Large intestine (tissue), 3 donors: Measurements from ENCODE around the gene ZNF492. TPM values are rescaled to one million over a fixed set of nuclear protein-coding genes. Genes with fewer than 3 reads are reported as not detected.
"Not testable (repeated sequence)": the region's sequence is repeated elsewhere in the genome, so short reads cannot be mapped to it uniquely, and the experiment has no call there.

Experiments
- DNase-seq, 2 donors: peaks; one replicate each; pipeline versions ENCODE4 v3.0.0 to v3.0.0-alpha.2; 2013
- H3K27ac ChIP-seq: one replicate; pipeline ENCODE4 v1.5.1; 2013; ENCODE audit warnings: low read length
- H3K27me3 ChIP-seq: 2 replicates; pipeline ENCODE4 v1.6.1; 2013; ENCODE audit warnings: low read length; ENCODE audit not compliant: control insufficient read depth, insufficient read depth
- H3K36me3 ChIP-seq: 2 replicates; pipeline ENCODE4 v1.6.1; 2013; ENCODE audit warnings: low read length; ENCODE audit not compliant: control insufficient read depth, insufficient read depth
- H3K4me1 ChIP-seq: one replicate; pipeline ENCODE4 v1.6.1; 2013; ENCODE audit warnings: low read length; ENCODE audit not compliant: control insufficient read depth, insufficient read depth
- H3K4me3 ChIP-seq: one replicate; pipeline ENCODE4 v1.5.1; 2013; ENCODE audit warnings: low read length
- H3K9me3 ChIP-seq: one replicate; pipeline ENCODE4 v1.6.1; 2013; ENCODE audit warnings: mild to moderate bottlenecking, low read depth, low read length, moderate library complexity; ENCODE audit not compliant: control insufficient read depth
- WGBS: methylation state at CpG from one replicate; pipeline ENCODE4 v1.1.5; 2013; ENCODE audit warnings: low lambda C conversion rate; ENCODE audit not compliant: insufficient coverage; 5-methylcytosine and 5-hydroxymethylcytosine counted together
- polyA plus RNA-seq: library from polyadenylated mRNA; unstranded; fragments of 120-200 nt; gene quantifications from one replicate; pipeline ENCODE4 v1.2.1, GENCODE V29; 2013

Gene ZNF492
- polyA plus RNA-seq, 1 donor, result 1.2 TPM

- DNase-seq, result no peak
- H3K4me3 ChIP-seq, result no peak overlapping the region
- no peak overlapping the region for H3K27ac ChIP-seq
- WGBS, result no CpG with 5 or more reads among the region's 12 CpGs
- H3K9me3 ChIP-seq, result peaks cover 14% of the 10 kb centered on the region
- H3K27me3 ChIP-seq, result no peaks in the 10 kb centered on the region
- no peaks in the 10 kb centered on the region for H3K4me1 ChIP-seq
- no peaks in the 10 kb centered on the region for H3K36me3 ChIP-seq
Measured at GRCh38 chr19:22605275-22606211, 28.6 kb upstream of the ZNF492 start.

GRCh38 chr19:22606212-22606553 is 27.9 kb upstream of the ZNF492 start:
- no peak overlapping the region for H3K4me3 ChIP-seq
- H3K36me3 ChIP-seq, result no peaks in the 10 kb centered on the region
- no peaks in the 10 kb centered on the region for H3K27me3 ChIP-seq
- no peak for DNase-seq
- H3K4me1 ChIP-seq, result no peaks in the 10 kb centered on the region
- H3K9me3 ChIP-seq, result peaks cover 10% of the 10 kb centered on the region
- no peak overlapping the region for H3K27ac ChIP-seq
- no CpG with 5 or more reads among the region's 2 CpGs for WGBS

GRCh38 chr19:22606954-22607652 is 27.0 kb upstream of the ZNF492 start:
- H3K9me3 ChIP-seq, result peaks cover 8% of the 10 kb centered on the region

GRCh38 chr19:22607653-22608430 is 26.3 kb upstream of the ZNF492 start:
- Histone ChIP-seq H3K27ac (no peak overlapping the region), H3K4me3 (no peak overlapping the region), H3K4me1 (no peaks in the 10 kb centered on the region), H3K27me3 (no peaks in the 10 kb centered on the region), H3K9me3 (peaks cover 4% of the 10 kb centered on the region), H3K36me3 (no peaks in the 10 kb centered on the region)
- no peak for DNase-seq
- WGBS, result no CpG with 5 or more reads among the region's 18 CpGs

More at GRCh38 chr19:22606954-22607652, 27.0 kb upstream of the ZNF492 start:
- no peaks in the 10 kb centered on the region for H3K27me3 ChIP-seq
- H3K27ac ChIP-seq, result no peak overlapping the region
- WGBS, result no CpG with 5 or more reads among the region's 6 CpGs
- no peak overlapping the region for H3K4me3 ChIP-seq
- no peaks in the 10 kb centered on the region for H3K36me3 ChIP-seq
- no peaks in the 10 kb centered on the region for H3K4me1 ChIP-seq
- no peak for DNase-seq

GRCh38 chr19:22608441-22608840 is 25.7 kb upstream of the ZNF492 start:
- no CpG with 5 or more reads among the region's 7 CpGs for WGBS
- H3K4me3 ChIP-seq, result no peak overlapping the region
- H3K4me1 ChIP-seq, result no peaks in the 10 kb centered on the region
- H3K27me3 ChIP-seq, result no peaks in the 10 kb centered on the region
- no peak for DNase-seq
- H3K36me3 ChIP-seq, result no peaks in the 10 kb centered on the region
- H3K9me3 ChIP-seq, result peaks cover 2% of the 10 kb centered on the region
- H3K27ac ChIP-seq, result no peak overlapping the region

GRCh38 chr19:22609630-22610029 is 24.5 kb upstream of the ZNF492 start:
- Histone ChIP-seq H3K9me3 (no peaks in the 10 kb centered on the region), H3K36me3 (no peaks in the 10 kb centered on the region), H3K4me1 (no peaks in the 10 kb centered on the region), H3K27me3 (no peaks in the 10 kb centered on the region), H3K4me3 (no peak overlapping the region), H3K27ac (no peak overlapping the region)
- no peak for DNase-seq
- WGBS, result no CpG with 5 or more reads among the region's 4 CpGs

- no peaks in the 10 kb centered on the region for H3K9me3 ChIP-seq
- no peaks in the 10 kb centered on the region for H3K36me3 ChIP-seq
- DNase-seq, result no peak
- H3K4me1 ChIP-seq, result no peaks in the 10 kb centered on the region
- no CpG with 5 or more reads among the region's 2 CpGs for WGBS
- H3K27me3 ChIP-seq, result no peaks in the 10 kb centered on the region
- H3K4me3 ChIP-seq, result no peak overlapping the region
- H3K27ac ChIP-seq, result no peak overlapping the region
Measured at GRCh38 chr19:22610121-22610520, 24.0 kb upstream of the ZNF492 start.

- DNase-seq, result no peak
- no CpG with 5 or more reads among the region's 1 CpG for WGBS
- Histone ChIP-seq H3K27me3 (no peaks in the 10 kb centered on the region), H3K4me1 (no peaks in the 10 kb centered on the region), H3K4me3 (no peak overlapping the region), H3K27ac (no peak overlapping the region), H3K36me3 (no peaks in the 10 kb centered on the region), H3K9me3 (no peaks in the 10 kb centered on the region)
Measured at GRCh38 chr19:22612316-22612715, 21.8 kb upstream of the ZNF492 start.

GRCh38 chr19:22616659-22617058 is 17.5 kb upstream of the ZNF492 start:
- no CpG with 5 or more reads among the region's 12 CpGs for WGBS
- Histone ChIP-seq H3K27me3 (no peaks in the 10 kb centered on the region), H3K4me1 (no peaks in the 10 kb centered on the region), H3K9me3 (peaks cover 6% of the 10 kb centered on the region), H3K36me3 (no peaks in the 10 kb centered on the region), H3K27ac (no peak overlapping the region), H3K4me3 (no peak overlapping the region)
- DNase-seq, result no peak

GRCh38 chr19:22617181-22617580 is 16.9 kb upstream of the ZNF492 start:
- not testable (repeated sequence) for H3K9me3 ChIP-seq, H3K27ac ChIP-seq, H3K36me3 ChIP-seq, DNase-seq, H3K4me1 ChIP-seq, H3K4me3 ChIP-seq, H3K27me3 ChIP-seq
- no CpG with 5 or more reads among the region's 7 CpGs for WGBS
